Central memory CD4-positive, alpha-beta T cell (primary cell): ENCODE data around the gene DPY19L1.
"Not testable (repeated sequence)": the region's sequence is repeated elsewhere in the genome, so short reads cannot be mapped to it uniquely, and the experiment has no call there.

ENCODE experiments used
- DNase-seq: peaks from one replicate; pipeline ENCODE4 v3.0.0; 2022
- total RNA-seq, 3 experiments: gene quantifications; one replicate each; lab custom pipeline; 2026; lab: John Stamatoyannopoulos, UW

Gene DPY19L1
- total RNA-seq: 26.2 to 38.5 (median 27.4) reads per million in 3 experiments

- no peak for DNase-seq
Observed at GRCh38 chr7:35037211-35037525, at the start of gene DPY19L1. DPY19L1 (minus strand) TSS chr7:35037485; CDS start chr7:35037394, 91 bp downstream.

GRCh38 chr7:35079517-35079916 is 42.2 kb upstream of the DPY19L1 start:
- DNase-seq: not testable (repeated sequence)

- not testable (repeated sequence) for DNase-seq
Observed at GRCh38 chr7:35074008-35074407, 36.7 kb upstream of the DPY19L1 start.

GRCh38 chr7:35072950-35073827 is 35.9 kb upstream of the DPY19L1 start:
- DNase-seq: peak; percentile 3

GRCh38 chr7:35069084-35069483 is 31.8 kb upstream of the DPY19L1 start:
- not testable (repeated sequence) for DNase-seq

- not testable (repeated sequence) for DNase-seq
Observed at GRCh38 chr7:35065382-35065781, 28.1 kb upstream of the DPY19L1 start.

- DNase-seq: not testable (repeated sequence)
Observed at GRCh38 chr7:35058571-35058970, 21.3 kb upstream of the DPY19L1 start.

GRCh38 chr7:35057505-35058451 is 20.5 kb upstream of the DPY19L1 start:
- DNase-seq: not testable (repeated sequence)

GRCh38 chr7:35055733-35056132 is 18.4 kb upstream of the DPY19L1 start:
- not testable (repeated sequence) for DNase-seq

- DNase-seq: not testable (repeated sequence)
Observed at GRCh38 chr7:35053488-35054175, 16.3 kb upstream of the DPY19L1 start.

GRCh38 chr7:35048390-35048789 is 11.1 kb upstream of the DPY19L1 start:
- DNase-seq: not testable (repeated sequence)

GRCh38 chr7:35047912-35048305 is 10.6 kb upstream of the DPY19L1 start:
- DNase-seq: not testable (repeated sequence)

- DNase-seq: not testable (repeated sequence)
Observed at GRCh38 chr7:35047263-35047911, 10.1 kb upstream of the DPY19L1 start.

GRCh38 chr7:35043301-35043700 is 6.0 kb upstream of the DPY19L1 start:
- not testable (repeated sequence) for DNase-seq

GRCh38 chr7:35040906-35041305 is 3.6 kb upstream of the DPY19L1 start:
- DNase-seq: no peak

- no peak for DNase-seq
Observed at GRCh38 chr7:35039343-35039742, 2.1 kb upstream of the DPY19L1 start.

- DNase-seq: no peak
Observed at GRCh38 chr7:35038354-35038753, 1.1 kb upstream of the DPY19L1 start.

GRCh38 chr7:35037526-35038341 is 449 bp upstream of the DPY19L1 start:
- DNase-seq: peak; percentile 85

- peak; percentile 46 for DNase-seq
Observed at GRCh38 chr7:35036361-35037171, 719 bp downstream of the DPY19L1 start.

GRCh38 chr7:35035511-35035961 is 1.7 kb downstream of the DPY19L1 start:
- peak; percentile 9 for DNase-seq
